Measurements from ENCODE around the gene PRM3.
"Not testable (repeated sequence)": the region's sequence is repeated elsewhere in the genome, so short reads cannot be mapped to it uniquely, and the experiment has no call there.

The PRM3 gene

DNA sequence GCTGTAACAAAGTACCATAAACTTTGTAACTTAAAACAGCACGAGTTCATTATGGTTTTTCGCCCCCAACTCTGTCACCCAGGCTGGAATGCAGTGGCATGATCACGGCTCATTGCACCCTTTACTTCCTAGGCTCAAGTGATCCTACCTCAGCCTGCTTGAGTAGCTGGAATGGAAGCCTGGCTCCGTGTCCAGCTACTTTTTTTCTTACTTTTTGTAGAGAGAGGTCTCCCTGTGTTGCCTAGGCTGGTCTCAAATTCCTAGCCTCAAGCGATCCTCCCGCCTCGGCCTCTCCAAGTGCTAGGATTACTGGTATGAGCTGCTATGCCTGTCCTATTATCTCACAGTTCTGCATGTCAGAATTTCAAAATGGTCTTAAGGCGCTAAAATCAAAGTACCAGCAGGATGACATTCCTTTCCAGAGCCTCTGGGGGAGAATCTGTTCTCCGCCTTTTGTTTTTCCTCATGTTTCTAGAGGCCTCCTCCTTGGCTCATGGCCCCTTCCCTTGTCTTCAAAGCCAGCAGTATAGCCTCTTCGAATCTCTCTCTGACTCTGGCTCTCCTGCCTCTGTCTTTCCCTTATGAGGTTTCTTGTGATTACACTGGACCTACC lies 17.8 kb upstream of the PRM3 start:
- Histone ChIP-seq H3K9ac (ENCODE audit: low read length) (no peak overlapping the region), H3K9me3 (ENCODE audit: control insufficient read depth, low read depth, low read length) (no peaks in the 10 kb centered on the region), H3K27me3 (ENCODE audit: control insufficient read depth, insufficient read depth, low read length) (no peaks in the 10 kb centered on the region), H3K4me3 (ENCODE audit: low read length) (no peak overlapping the region), H3K27ac (ENCODE audit: low read length) (no peak overlapping the region), H3K4me1 (ENCODE audit: control insufficient read depth, low read depth, low read length) (peaks cover 10% of the 10 kb centered on the region), H3K36me3 (ENCODE audit: control insufficient read depth, low read depth, low read length) (no peaks in the 10 kb centered on the region)

DNA sequence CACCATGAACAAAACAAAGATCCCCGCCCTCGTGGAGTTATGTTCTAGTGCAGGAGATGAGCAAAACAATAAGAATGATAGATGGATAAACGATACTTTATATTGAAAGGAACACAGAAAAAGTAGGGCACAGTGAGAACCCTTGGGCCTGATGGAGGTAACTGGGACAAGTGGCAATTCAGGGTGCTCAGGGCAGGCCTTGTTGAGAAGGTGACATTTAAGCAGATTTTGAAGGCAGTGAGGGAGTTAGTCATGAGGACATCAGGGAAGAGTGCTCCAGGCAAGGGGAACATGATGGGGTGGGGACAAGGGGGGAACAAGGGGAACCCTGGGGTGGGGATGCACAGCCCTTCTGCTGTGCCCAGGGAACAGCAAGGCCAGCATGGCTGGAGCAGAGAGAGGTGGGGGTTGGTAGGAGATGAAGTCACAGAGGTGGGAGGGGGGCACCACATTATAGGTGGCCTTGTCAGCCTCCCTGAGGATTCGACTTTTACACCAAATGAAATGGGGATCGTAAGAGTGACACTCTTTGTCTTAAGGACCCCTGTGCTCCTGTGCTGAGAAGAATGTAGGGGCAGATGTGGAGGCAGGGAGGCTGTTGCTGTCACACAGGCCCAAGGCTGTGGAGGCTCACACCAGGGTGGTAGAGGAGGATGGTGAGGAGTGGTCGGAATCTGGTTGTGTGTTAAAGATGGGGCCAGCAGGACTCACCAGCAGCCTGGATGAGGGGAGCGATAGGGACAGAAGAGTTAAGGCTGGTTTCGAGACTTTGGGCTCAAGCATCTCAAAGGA lies 16.9 kb upstream of the PRM3 start:
- Histone ChIP-seq H3K9ac (ENCODE audit: low read length) (no peak overlapping the region), H3K27ac (ENCODE audit: low read length) (no peak overlapping the region), H3K4me3 (ENCODE audit: low read length) (no peak overlapping the region), H3K36me3 (ENCODE audit: control insufficient read depth, low read depth, low read length) (no peaks in the 10 kb centered on the region), H3K9me3 (ENCODE audit: control insufficient read depth, low read depth, low read length) (no peaks in the 10 kb centered on the region), H3K27me3 (ENCODE audit: control insufficient read depth, insufficient read depth, low read length) (no peaks in the 10 kb centered on the region), H3K4me1 (ENCODE audit: control insufficient read depth, low read depth, low read length) (peaks cover 8% of the 10 kb centered on the region)

DNA sequence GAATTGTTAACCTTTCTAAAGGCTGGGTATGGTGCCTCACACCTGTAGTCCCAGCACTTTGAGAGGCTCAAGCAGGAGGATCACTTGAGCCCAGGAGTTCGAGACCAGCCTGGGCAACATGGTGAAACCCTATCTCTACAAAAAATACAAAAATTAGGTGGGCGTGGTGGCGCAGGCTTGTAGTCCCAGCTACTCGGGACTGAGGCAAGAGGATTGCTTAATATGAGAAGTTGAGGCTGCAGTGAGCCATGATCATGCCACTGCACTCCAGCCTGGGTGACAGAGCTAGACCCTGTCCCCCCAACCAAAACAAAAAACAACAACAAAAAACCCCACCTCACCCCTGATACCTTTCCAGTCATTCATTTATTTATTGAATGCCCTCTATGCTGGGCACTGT lies 16.3 kb upstream of the PRM3 start:
- not testable (repeated sequence) for H3K27me3 ChIP-seq (ENCODE audit: control insufficient read depth, insufficient read depth, low read length); H3K4me1 ChIP-seq (ENCODE audit: control insufficient read depth, low read depth, low read length); H3K27ac ChIP-seq (ENCODE audit: low read length); H3K36me3 ChIP-seq (ENCODE audit: control insufficient read depth, low read depth, low read length); H3K9me3 ChIP-seq (ENCODE audit: control insufficient read depth, low read depth, low read length); H3K9ac ChIP-seq (ENCODE audit: low read length); H3K4me3 ChIP-seq (ENCODE audit: low read length)

DNA sequence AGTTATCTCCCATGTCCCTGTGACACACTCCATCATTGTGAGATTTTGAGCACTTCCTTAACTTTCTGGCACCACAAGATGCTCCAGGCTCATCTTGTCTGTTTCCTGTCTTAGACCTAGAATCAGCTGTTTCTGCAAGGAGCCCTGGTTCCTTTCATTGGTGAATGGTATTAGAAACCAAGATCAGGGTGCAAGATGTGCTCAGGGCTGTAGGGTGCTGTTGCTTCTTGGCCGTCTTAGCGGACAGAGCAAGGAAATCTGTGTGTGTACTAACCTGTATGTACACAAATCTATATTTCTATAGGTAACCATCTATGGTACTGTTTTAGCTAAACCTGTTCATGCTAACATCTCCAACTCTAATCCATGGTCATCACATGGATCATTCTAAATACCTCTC lies 15.8 kb upstream of the PRM3 start:
- Histone ChIP-seq H3K9ac (ENCODE audit: low read length) (no peak overlapping the region), H3K27ac (ENCODE audit: low read length) (no peak overlapping the region), H3K4me1 (ENCODE audit: control insufficient read depth, low read depth, low read length) (peaks cover 8% of the 10 kb centered on the region), H3K9me3 (ENCODE audit: control insufficient read depth, low read depth, low read length) (no peaks in the 10 kb centered on the region), H3K27me3 (ENCODE audit: control insufficient read depth, insufficient read depth, low read length) (no peaks in the 10 kb centered on the region), H3K4me3 (ENCODE audit: low read length) (no peak overlapping the region), H3K36me3 (ENCODE audit: control insufficient read depth, low read depth, low read length) (no peaks in the 10 kb centered on the region)

DNA sequence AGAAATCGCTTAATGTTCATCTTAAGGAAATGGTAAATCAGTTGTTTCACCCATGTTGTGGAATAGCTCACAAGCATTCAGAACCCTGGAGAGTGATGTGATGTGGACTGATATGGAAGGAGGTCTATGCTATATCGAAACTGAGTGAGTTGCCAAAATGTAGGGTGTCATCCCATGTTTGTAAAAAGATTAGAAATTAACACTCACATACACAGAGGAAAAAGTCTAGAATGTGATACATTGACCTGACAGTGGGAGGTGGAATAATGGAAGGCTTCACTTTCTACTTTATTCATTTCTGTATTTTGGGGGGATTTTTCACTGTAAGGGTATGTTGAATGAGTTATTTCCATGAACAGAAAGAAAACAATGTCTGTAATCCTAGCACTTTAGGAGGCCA lies 12.4 kb upstream of the PRM3 start:
- no peaks in the 10 kb centered on the region for H3K27me3 ChIP-seq (ENCODE audit: control insufficient read depth, insufficient read depth, low read length)
- no peak overlapping the region for H3K4me3 ChIP-seq (ENCODE audit: low read length)
- peaks cover 1% of the 10 kb centered on the region for H3K4me1 ChIP-seq (ENCODE audit: control insufficient read depth, low read depth, low read length)

DNA sequence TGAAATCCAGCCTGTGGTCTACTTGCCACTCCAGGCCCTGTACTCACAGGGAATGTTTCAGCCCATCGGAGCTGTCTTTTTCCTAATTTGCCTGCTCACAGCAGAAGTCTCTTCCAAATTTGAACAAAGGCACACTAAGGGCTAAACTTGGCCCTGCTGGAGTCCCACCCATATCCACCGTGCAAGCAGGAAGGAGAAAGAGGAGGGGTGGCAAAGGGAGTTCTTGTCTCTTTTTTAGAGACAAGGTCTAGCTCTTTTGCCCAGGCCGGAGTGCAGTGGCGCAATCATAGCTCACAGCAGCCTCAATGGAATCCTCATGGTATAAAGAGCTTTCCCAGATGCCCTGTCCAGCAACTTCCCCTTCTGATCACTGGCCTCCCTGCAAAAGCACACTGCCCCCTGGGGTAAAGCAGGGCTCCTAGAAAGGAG lies 10.4 kb upstream of the PRM3 start:
- Histone ChIP-seq H3K36me3 (ENCODE audit: control insufficient read depth, low read depth, low read length) (no peaks in the 10 kb centered on the region), H3K9ac (ENCODE audit: low read length) (no peak overlapping the region), H3K9me3 (ENCODE audit: control insufficient read depth, low read depth, low read length) (no peaks in the 10 kb centered on the region), H3K4me1 (ENCODE audit: control insufficient read depth, low read depth, low read length) (no peaks in the 10 kb centered on the region), H3K27ac (ENCODE audit: low read length) (no peak overlapping the region), H3K4me3 (ENCODE audit: low read length) (no peak overlapping the region), H3K27me3 (ENCODE audit: control insufficient read depth, insufficient read depth, low read length) (no peaks in the 10 kb centered on the region)

More for the DNA sequence above, 12.4 kb upstream of the PRM3 start:
- Histone ChIP-seq H3K9ac (ENCODE audit: low read length) (no peak overlapping the region), H3K36me3 (ENCODE audit: control insufficient read depth, low read depth, low read length) (no peaks in the 10 kb centered on the region), H3K27ac (ENCODE audit: low read length) (no peak overlapping the region), H3K9me3 (ENCODE audit: control insufficient read depth, low read depth, low read length) (no peaks in the 10 kb centered on the region)

DNA sequence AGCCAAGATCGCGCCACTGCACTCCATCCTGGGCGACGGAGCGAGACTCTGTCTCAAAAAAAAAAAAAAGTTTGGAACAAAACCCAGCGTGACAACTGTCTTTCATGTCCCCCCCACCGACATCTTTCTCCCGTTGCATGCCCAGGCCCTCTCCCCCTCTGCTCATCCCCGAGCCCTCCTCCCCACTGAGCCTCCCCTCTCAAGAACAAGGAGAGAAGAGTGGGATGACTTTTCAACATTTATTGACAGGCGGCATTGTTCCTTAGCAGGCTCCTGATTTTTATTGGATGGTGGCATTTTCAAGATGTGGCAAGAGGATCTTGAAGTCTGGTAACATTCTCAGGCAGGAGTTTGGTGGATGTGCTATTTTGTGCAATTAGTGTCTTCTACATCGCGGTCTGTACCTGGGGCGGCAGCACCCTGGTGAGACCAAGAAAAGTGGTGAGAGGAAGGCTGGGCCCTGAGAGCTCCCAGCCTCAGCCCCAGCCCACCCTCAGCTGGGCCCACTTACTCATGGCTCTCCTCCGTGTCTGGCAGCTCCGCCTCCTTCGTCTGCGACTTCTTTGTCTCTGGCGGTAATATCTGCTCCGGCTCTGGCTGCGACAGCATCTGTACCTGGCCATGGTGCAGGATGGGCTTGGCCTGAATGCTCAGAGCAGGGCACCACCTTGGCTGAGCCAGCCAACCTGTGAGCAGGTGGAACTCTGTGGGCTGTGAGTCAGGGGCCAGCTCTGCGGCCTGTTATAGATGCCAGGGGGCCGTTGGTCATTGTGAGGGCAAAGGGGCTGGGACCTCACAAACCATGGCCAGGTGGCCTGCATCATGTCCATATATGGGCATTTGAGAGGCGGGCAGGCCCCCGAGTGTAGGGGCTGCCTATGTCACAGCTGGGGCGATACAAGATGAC lies 7.4 kb upstream of the PRM3 start, which contains the start of gene PRM1:
Gene PRM1, minus strand, starts transcription at position 715 of the 907 bp plus-strand sequence. Its CDS starts 92 bp downstream, at position 623.
- H3K9ac ChIP-seq (ENCODE audit: low read length) = no peak within 1 kb of the TSS
- H3K4me1 ChIP-seq (ENCODE audit: control insufficient read depth, low read depth, low read length) = no peaks in the 10 kb centered on the region
- no peak within 1 kb of the TSS for H3K27ac ChIP-seq (ENCODE audit: low read length)
- H3K4me3 ChIP-seq (ENCODE audit: low read length) = no peak within 1 kb of the TSS
- H3K9me3 ChIP-seq (ENCODE audit: control insufficient read depth, low read depth, low read length) = no peaks in the 10 kb centered on the region
- H3K27me3 ChIP-seq (ENCODE audit: control insufficient read depth, insufficient read depth, low read length) = no peaks in the 10 kb centered on the region
- H3K36me3 ChIP-seq (ENCODE audit: control insufficient read depth, low read depth, low read length) = no peaks in the 10 kb centered on the region

DNA sequence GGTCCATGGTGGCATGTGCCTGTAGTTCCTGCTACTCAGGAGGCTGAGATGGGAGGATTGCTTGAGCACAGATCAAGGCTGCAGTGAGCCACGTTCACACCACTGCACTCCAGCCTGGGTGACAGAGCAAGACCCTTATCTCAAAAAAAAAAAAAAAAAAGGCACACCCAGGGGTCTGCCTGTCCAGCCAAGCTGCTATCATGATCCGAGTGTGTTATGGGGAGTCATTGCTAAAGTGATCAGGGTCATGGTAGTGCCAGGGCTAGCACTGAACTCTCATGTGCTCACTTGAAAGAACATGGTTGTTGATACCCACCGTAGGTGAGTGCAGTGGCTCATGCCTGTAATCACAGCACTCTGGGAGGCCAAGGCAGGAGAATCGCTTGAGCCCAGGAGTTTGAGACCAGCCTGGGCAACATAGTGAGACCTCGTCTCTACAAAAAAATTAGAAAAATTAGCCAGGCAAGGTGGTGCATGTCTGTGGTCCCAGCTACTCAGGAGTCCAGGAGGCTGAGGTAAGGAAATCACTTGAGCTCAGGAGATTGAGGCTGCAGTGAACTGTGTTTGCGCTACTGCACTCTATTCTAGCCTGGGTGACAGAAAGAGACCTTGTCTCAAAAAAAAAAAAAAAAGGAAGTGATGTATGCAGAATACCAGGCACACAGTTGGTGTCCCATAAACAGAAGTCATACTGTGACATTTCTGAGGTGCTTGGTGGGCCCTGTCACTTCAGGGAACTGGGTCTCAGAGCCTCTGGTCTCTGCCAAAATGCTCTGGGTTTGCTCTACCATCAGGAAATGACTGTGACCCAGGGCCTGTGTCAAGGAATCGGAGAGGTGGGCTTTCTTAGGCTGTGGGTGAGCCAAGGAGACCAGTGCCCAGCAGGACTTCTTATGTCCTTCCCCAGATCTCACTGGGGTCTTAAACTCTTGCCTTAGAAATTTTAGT lies 5.5 kb upstream of the PRM3 start:
- Histone ChIP-seq H3K4me1 (ENCODE audit: control insufficient read depth, low read depth, low read length) (peaks cover 2% of the 10 kb centered on the region), H3K9me3 (ENCODE audit: control insufficient read depth, low read depth, low read length) (no peaks in the 10 kb centered on the region), H3K4me3 (ENCODE audit: low read length) (no peak overlapping the region), H3K27ac (ENCODE audit: low read length) (no peak overlapping the region), H3K36me3 (ENCODE audit: control insufficient read depth, low read depth, low read length) (no peaks in the 10 kb centered on the region), H3K27me3 (ENCODE audit: control insufficient read depth, insufficient read depth, low read length) (no peaks in the 10 kb centered on the region), H3K9ac (ENCODE audit: low read length) (no peak overlapping the region)

DNA sequence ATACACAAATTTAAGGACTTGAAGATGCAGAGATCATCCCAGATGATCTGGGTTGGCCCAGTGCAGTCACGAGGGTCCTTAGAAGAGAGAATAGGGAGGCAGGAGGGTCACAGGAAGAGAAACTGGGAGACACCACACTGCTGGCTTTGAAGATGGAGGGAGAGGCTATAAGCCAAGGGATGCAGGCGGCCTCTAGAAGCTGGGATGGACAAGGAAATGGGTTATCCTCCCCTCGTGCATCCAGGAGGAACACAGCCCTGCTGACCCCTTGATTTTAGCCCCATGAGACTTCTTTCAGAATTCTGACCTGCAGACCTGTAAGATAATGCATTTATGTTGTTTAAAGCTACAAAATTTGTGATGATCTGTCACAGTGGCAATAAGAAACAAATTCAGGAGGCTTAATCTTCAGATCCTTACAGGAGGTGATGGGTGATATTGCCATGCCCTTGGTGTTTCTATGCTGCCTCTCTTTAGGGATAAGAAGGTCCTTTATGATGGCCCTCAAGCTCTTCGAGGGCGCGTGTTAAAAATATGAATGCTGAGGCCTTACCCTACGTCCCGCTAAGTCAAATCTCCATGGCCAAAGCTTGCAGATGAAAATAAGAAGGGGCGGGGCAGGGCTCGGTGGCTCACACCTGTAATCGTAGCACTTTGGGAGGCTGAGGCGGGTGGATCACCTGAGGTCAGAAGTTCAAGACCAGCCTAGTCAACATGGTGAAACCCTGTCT lies 4.3 kb upstream of the PRM3 start:
- no peaks in the 10 kb centered on the region for H3K9me3 ChIP-seq (ENCODE audit: control insufficient read depth, low read depth, low read length)

DNA sequence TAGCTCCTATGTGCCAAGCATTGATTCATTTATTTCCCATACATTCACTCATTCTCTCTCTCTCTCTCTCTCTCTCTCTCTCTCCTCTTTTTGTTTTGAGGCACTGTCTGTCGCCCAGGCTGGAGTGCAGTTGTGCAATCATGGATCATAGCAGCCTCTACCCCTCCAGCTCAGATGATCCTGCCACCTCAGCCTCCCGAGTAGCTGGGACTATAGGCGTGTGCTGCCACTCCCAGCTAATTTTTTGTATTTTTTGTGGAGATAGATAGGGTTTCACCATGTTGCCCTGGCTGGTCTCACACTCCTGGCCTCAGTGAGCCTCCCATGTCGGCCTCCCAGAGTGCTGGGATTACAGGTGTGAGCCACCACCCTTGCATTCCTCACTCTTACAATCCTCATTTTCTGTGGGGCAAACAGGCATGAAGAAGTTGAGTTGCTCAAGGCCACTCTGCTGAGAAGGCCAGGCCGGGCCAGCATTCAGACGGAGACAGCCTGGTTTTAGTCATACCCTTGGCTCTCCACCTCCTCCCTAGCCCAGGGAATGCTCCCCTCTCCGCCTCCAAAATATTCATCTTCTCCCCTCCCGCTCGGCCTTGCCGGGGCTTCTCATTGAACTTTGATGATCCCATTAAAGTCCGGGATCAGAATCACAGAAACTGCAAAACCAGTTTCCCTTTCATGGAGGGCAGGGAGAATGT lies 3.6 kb upstream of the PRM3 start:
- Histone ChIP-seq H3K27ac (ENCODE audit: low read length) (no peak overlapping the region), H3K4me1 (ENCODE audit: control insufficient read depth, low read depth, low read length) (peaks cover 6% of the 10 kb centered on the region), H3K9ac (ENCODE audit: low read length) (no peak overlapping the region), H3K27me3 (ENCODE audit: control insufficient read depth, insufficient read depth, low read length) (no peaks in the 10 kb centered on the region), H3K4me3 (ENCODE audit: low read length) (no peak overlapping the region), H3K9me3 (ENCODE audit: control insufficient read depth, low read depth, low read length) (no peaks in the 10 kb centered on the region), H3K36me3 (ENCODE audit: control insufficient read depth, low read depth, low read length) (no peaks in the 10 kb centered on the region)

More for the DNA sequence above, 4.3 kb upstream of the PRM3 start:
- Histone ChIP-seq H3K4me3 (ENCODE audit: low read length) (no peak overlapping the region), H3K27ac (ENCODE audit: low read length) (no peak overlapping the region), H3K36me3 (ENCODE audit: control insufficient read depth, low read depth, low read length) (no peaks in the 10 kb centered on the region), H3K4me1 (ENCODE audit: control insufficient read depth, low read depth, low read length) (peaks cover 6% of the 10 kb centered on the region), H3K27me3 (ENCODE audit: control insufficient read depth, insufficient read depth, low read length) (no peaks in the 10 kb centered on the region), H3K9ac (ENCODE audit: low read length) (no peak overlapping the region)

Data from iPS-18a (cell line).